AG04450 (cell line): Measurements from ENCODE around the gene TTC12. TPM values are rescaled to one million over a fixed set of nuclear protein-coding genes. Genes with fewer than 3 reads are reported as not detected.

Experiments
- CTCF ChIA-PET: fragments of 300-600, 350-600 bp; formaldehyde crosslinking; extraction: SDS; loops from one replicate; lab custom pipeline; 2022; ENCODE audit warnings: antibody characterized with exemption, inconsistent platforms; lab: Charles Lee
- POLR2A ChIA-PET: fragments of 350-600 bp; formaldehyde crosslinking; extraction: SDS; loops from one replicate; lab custom pipeline; 2021; ENCODE audit warnings: antibody characterized with exemption, inconsistent platforms; lab: Yijun Ruan, JAX
- DNase-seq: peaks from one replicate; pipeline ENCODE4 v3.0.0-alpha.2; 2011; ENCODE audit warnings: low read depth, low spot score
- H3K27ac ChIP-seq: one replicate; pipeline ENCODE4 v1.5.1; 2012; ENCODE audit warnings: low read depth, low read length, control low read depth
- H3K27me3 ChIP-seq: one replicate; pipeline ENCODE4 v1.6.0; 2012; ENCODE audit warnings: low read length; ENCODE audit not compliant: control insufficient read depth, insufficient read depth
- H3K4me3 ChIP-seq: 2 replicates; pipeline ENCODE4 v1.5.1; 2011; ENCODE audit warnings: mild to moderate bottlenecking, low read depth, low read length, control low read depth
- H3K9me3 ChIP-seq: 2 replicates; pipeline ENCODE4 v1.5.1; 2012; ENCODE audit warnings: low read length; ENCODE audit not compliant: control insufficient read depth, insufficient read depth
- CTCF ChIP-seq: IDR thresholded peaks from 2 replicates; pipeline ENCODE4 v1.5.1; 2011; ENCODE audit warnings: low read depth, low read length, control low read depth, inconsistent platforms
- polyA plus RNA-seq: library from polyadenylated mRNA; depleted of rRNA; stranded (reverse); fragments of >200 nt; gene quantifications from 2 replicates; pipeline ENCODE4 v1.2.3, GENCODE V29; 2011

The TTC12 gene
- polyA plus RNA-seq, 1 experiment: 19.0 TPM

DNA sequence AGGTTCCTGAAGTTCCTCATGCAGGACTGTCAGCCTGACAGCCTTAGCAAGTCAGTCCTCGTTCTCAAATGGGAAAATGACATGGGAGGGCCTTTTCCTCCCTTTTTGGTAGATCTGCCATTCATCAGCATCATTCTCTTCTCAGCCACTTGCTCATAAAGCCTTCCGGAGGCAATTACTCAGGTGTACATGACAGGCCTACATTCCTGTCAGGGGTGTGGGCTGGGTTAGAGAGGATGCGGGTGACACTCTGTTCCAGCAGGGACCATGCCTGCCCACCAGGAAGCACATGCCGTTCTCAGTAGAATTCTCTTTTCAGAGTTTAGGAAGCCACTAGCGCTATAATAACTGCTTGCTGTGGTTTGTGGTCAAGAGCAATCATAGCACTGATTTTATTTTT is 49.0 kb downstream of the TTC12 start:
- no peak overlapping the region for H3K27ac ChIP-seq
- POLR2A ChIA-PET: no interaction called here
- no peaks in the 10 kb centered on the region for H3K9me3 ChIP-seq
- CTCF ChIA-PET: no interaction called here
- H3K4me3 ChIP-seq: no peak overlapping the region
- no peak for DNase-seq
- H3K27me3 ChIP-seq: no peaks in the 10 kb centered on the region
- TF ChIP-seq CTCF: no peak

GRCh38 chr11:113363996-113364641 is 49.7 kb downstream of the TTC12 start:
- Histone ChIP-seq H3K4me3 (no peak overlapping the region), H3K9me3 (no peaks in the 10 kb centered on the region), H3K27ac (no peak overlapping the region), H3K27me3 (no peaks in the 10 kb centered on the region)
- no peak for DNase-seq
- POLR2A ChIA-PET: no interaction called here
- CTCF ChIA-PET: no interaction called here
- TF ChIP-seq CTCF: no peak

DNA sequence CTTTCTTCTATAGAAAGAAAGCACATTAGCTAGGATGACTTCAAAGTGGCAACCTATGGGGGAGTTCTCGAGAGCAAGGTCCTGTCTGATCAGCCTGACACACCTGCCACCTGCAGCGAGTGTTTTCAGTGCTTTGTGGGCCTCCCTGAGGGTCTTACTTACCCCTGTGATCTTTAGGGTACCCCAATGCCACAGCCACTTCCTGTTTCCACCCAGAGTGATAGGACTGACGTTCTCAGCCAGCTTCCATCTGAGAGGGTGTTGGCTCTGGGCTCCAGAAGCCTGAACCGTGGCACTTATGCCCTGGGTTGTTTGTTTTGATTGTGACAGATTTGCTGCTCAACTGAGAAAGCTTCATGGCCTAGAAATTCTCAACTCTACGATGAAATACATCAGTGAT is 51.5 kb downstream of the TTC12 start:
- Histone ChIP-seq H3K4me3 (no peak overlapping the region), H3K27me3 (no peaks in the 10 kb centered on the region), H3K27ac (no peak overlapping the region), H3K9me3 (no peaks in the 10 kb centered on the region)
- no peak for DNase-seq
- ChIA-PET POLR2A (no interaction called here), CTCF (no interaction called here)
- TF ChIP-seq CTCF: no peak

DNA sequence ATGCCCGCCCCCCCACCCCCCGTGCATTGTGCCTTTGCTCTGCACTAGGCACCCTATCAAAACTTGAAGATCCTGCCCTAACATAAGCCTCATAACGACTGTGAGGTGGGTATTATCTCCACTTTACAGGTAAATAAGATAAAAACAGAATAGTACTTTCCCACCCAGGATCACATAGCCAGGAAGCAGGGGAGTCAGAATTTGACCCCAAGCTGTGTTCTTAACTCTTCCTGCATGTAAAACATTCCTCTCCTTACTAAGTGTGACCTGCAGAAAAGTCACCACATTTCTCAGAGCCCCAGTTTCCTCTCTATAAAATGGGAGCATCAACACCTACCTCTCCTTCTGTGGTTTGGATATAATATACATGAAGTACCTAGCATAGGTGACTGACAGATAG is 55.0 kb downstream of the TTC12 start:
- Histone ChIP-seq H3K4me3 (no peak overlapping the region), H3K9me3 (no peaks in the 10 kb centered on the region), H3K27me3 (no peaks in the 10 kb centered on the region), H3K27ac (no peak overlapping the region)
- ChIA-PET CTCF (no interaction called here), POLR2A (no interaction called here)
- no peak for TF ChIP-seq CTCF
- DNase-seq: no peak

DNA sequence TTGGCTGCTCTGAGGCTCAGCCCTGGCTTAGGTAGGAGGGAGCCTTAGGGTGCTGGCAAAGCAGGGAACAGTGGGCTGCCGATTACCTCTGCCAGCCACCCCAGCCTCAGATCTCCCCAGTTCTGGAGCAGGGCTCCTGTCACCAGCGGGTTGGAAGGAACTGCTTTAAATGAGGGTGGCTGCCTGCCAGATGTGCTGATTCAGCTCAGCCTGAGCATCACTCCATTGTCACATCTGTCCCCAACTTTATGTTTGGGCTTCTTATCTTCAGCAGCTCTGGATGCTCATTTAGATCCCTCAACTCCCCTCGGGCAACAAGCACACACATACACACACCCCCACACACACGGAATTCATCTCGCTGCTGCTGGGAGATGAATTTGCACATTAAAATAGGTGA is 56.3 kb downstream of the TTC12 start:
- POLR2A ChIA-PET: no interaction called here

More for the DNA sequence above, 56.3 kb downstream of the TTC12 start:
- Histone ChIP-seq H3K4me3 (no peak overlapping the region), H3K27me3 (no peaks in the 10 kb centered on the region), H3K9me3 (no peaks in the 10 kb centered on the region), H3K27ac (no peak overlapping the region)
- DNase-seq: no peak
- CTCF ChIA-PET: no interaction called here
- TF ChIP-seq CTCF: no peak
